Measurements from ENCODE around the gene RHOA. TPM values are rescaled to one million over a fixed set of nuclear protein-coding genes. Genes with fewer than 3 reads are reported as not detected.

The RHOA gene
- 100 to 1,000 TPM; 296 to 343 TPM for total RNA-seq

GRCh38 chr3:49411968-49412631, at the start of gene RHOA, which contains the start of gene TCTA:
RHOA (minus strand) TSS chr3:49411976; CDS start chr3:49375589, 36,387 bp downstream.
TCTA (plus strand) TSS chr3:49412423; CDS start chr3:49412427, 4 bp downstream.
- Histone ChIP-seq H3K4me3 (peak within 1 kb of the TSS; percentile 88 to 98), H3K9me3 (no peaks in the 10 kb centered on the region), H3K27ac (peak within 1 kb of the TSS; percentile 89 to 97), H3K4me1 (replicated peaks) (peaks cover 11% of the 10 kb centered on the region), H3K36me3 (no peaks in the 10 kb centered on the region), H3K27me3 (replicated peaks; ENCODE audit: insufficient read depth) (no peaks in the 10 kb centered on the region)
- peak; percentile 99 for DNase-seq (ENCODE audit: low spot score)
- intact Hi-C loops (cut with DNase I), result loop anchor here (5.0 to 10.0 kb wide), 4 partner anchors 55 to 407 kb away; partner anchors contain the start of genes GPX1, QRICH1 and WDR6
- WGBS, result under 1% methylated on average over 46 of the region's 62 CpGs
- TF ChIP-seq POLR2A (IDR thresholded peaks at IDR 0.05) (peak; percentile 81), POLR2AphosphoS5 (IDR thresholded peaks at IDR 0.05) (peak; percentile 99), CTCF (IDR thresholded peaks at IDR 0.05) (peak in 1 of 4 experiments; percentile 8)

- 93% methylated on average over 4 of the region's 4 CpGs for WGBS
- no peak overlapping the region for H3K4me3 ChIP-seq
- no peaks in the 10 kb centered on the region for H3K4me1 ChIP-seq (replicated peaks)
- DNase-seq (ENCODE audit: low spot score), result no peak
- no peaks in the 10 kb centered on the region for H3K36me3 ChIP-seq
- TF ChIP-seq POLR2AphosphoS5 (IDR thresholded peaks at IDR 0.05) (no peak), CTCF (IDR thresholded peaks at IDR 0.05) (no peak), POLR2A (IDR thresholded peaks at IDR 0.05) (no peak)
- H3K9me3 ChIP-seq, result no peaks in the 10 kb centered on the region
- intact Hi-C loops (cut with DNase I), result no loop called here
- H3K27ac ChIP-seq, result no peak overlapping the region
- no peaks in the 10 kb centered on the region for H3K27me3 ChIP-seq (replicated peaks; ENCODE audit: insufficient read depth)
Measured at GRCh38 chr3:49460956-49461355, 49.2 kb upstream of the RHOA start.

GRCh38 chr3:49460188-49460890, 48.6 kb upstream of the RHOA start:
- H3K4me3 ChIP-seq, result no peak overlapping the region
- WGBS, result 89% methylated on average over 2 of the region's 2 CpGs
- TF ChIP-seq CTCF (IDR thresholded peaks at IDR 0.05) (no peak), POLR2A (IDR thresholded peaks at IDR 0.05) (no peak), POLR2AphosphoS5 (IDR thresholded peaks at IDR 0.05) (no peak)
- no peaks in the 10 kb centered on the region for H3K9me3 ChIP-seq
- H3K4me1 ChIP-seq (replicated peaks), result no peaks in the 10 kb centered on the region
- no peak for DNase-seq (ENCODE audit: low spot score)
- no peaks in the 10 kb centered on the region for H3K27me3 ChIP-seq (replicated peaks; ENCODE audit: insufficient read depth)
- intact Hi-C loops (cut with DNase I), result no loop called here
- no peak overlapping the region for H3K27ac ChIP-seq
- H3K36me3 ChIP-seq, result no peaks in the 10 kb centered on the region

- no peak for TF ChIP-seq CTCF (IDR thresholded peaks at IDR 0.05)
- no peak for TF ChIP-seq POLR2AphosphoS5 (IDR thresholded peaks at IDR 0.05)
- TF ChIP-seq POLR2A (IDR thresholded peaks at IDR 0.05), result no peak
- Histone ChIP-seq H3K27me3 (replicated peaks; ENCODE audit: insufficient read depth) (no peaks in the 10 kb centered on the region), H3K4me1 (replicated peaks) (no peaks in the 10 kb centered on the region), H3K4me3 (no peak overlapping the region), H3K36me3 (no peaks in the 10 kb centered on the region), H3K9me3 (no peaks in the 10 kb centered on the region), H3K27ac (no peak overlapping the region)
- DNase-seq (ENCODE audit: low spot score), result no peak
- 89% methylated on average over 3 of the region's 3 CpGs for WGBS
- intact Hi-C loops (cut with DNase I), result no loop called here
Measured at GRCh38 chr3:49456466-49456865, 44.7 kb upstream of the RHOA start.
